Endodermal cell (in vitro differentiated cells): Measurements from ENCODE around the gene SMG7. TPM values are rescaled to one million over a fixed set of nuclear protein-coding genes. Genes with fewer than 3 reads are reported as not detected.

Source experiments
- DNase-seq: peaks from one replicate; pipeline ENCODE4 v3.0.0-alpha.2; 2017
- H3K27ac ChIP-seq: 2 replicates; pipeline ENCODE4 v1.5.1; 2013; ENCODE audit warnings: mild to moderate bottlenecking, low read depth, low read length, moderate library complexity
- H3K27me3 ChIP-seq: 2 replicates; pipeline ENCODE4 v1.6.1; 2013; ENCODE audit warnings: mild to moderate bottlenecking, low read length, moderate library complexity; ENCODE audit not compliant: insufficient read depth, control insufficient read depth, poor library complexity, severe bottlenecking
- H3K36me3 ChIP-seq: 2 replicates; pipeline ENCODE4 v1.7.0; 2013; ENCODE audit warnings: mild to moderate bottlenecking, low read length, moderate library complexity; ENCODE audit not compliant: control insufficient read depth, insufficient read depth
- H3K4me1 ChIP-seq: one replicate; pipeline ENCODE4 v1.7.0; 2013; ENCODE audit warnings: low read length; ENCODE audit not compliant: control insufficient read depth, insufficient read depth
- H3K4me3 ChIP-seq: 2 replicates; pipeline ENCODE4 v1.5.1; 2013; ENCODE audit warnings: mild to moderate bottlenecking, low read length, moderate library complexity
- H3K9ac ChIP-seq: 2 replicates; pipeline ENCODE4 v1.6.1; 2013; ENCODE audit warnings: mild to moderate bottlenecking, low read length, moderate library complexity; ENCODE audit not compliant: poor library complexity, severe bottlenecking; ENCODE audit errors: extremely low read depth
- H3K9me3 ChIP-seq: 2 replicates; pipeline ENCODE4 v1.6.1; 2013; ENCODE audit warnings: mild to moderate bottlenecking, low read length, moderate library complexity; ENCODE audit not compliant: control insufficient read depth
- H3K27ac Mint-ChIP-seq: 2 replicates; pipeline ENCODE4 v1.8.0; 2020; ENCODE audit warnings: mixed read lengths
- H3K27me3 Mint-ChIP-seq: 2 replicates; pipeline ENCODE4 v1.8.0; 2021; ENCODE audit warnings: mild to moderate bottlenecking, mixed read lengths; ENCODE audit not compliant: insufficient read depth
- H3K36me3 Mint-ChIP-seq: 2 replicates; pipeline ENCODE4 v1.8.0; 2020; ENCODE audit warnings: low read depth, mixed read lengths
- H3K4me1 Mint-ChIP-seq: 2 replicates; pipeline ENCODE4 v1.8.0; 2020; ENCODE audit warnings: mixed read lengths
- H3K4me3 Mint-ChIP-seq: 2 replicates; pipeline ENCODE4 v1.8.0; 2020; ENCODE audit warnings: mild to moderate bottlenecking, moderate library complexity, mixed read lengths
- H3K9me3 Mint-ChIP-seq: 2 replicates; pipeline ENCODE4 v1.8.0; 2020; ENCODE audit warnings: mild to moderate bottlenecking, mixed read lengths
- CTCF ChIP-seq: fragments of 200-600 bp; sonication (generic); conservative IDR thresholded peaks from 2 replicates; pipeline ENCODE4 v1.5.0; 2021; ENCODE audit warnings: antibody characterized with exemption, mild to moderate bottlenecking
- WGBS, 2 experiments: methylation state at CpG; one replicate each; pipeline versions ENCODE4 v1.1.5 to v1.1.7; 2013; ENCODE audit warnings: missing lambda C conversion rate in 2 of 2, mixed read lengths in 1 of 2; ENCODE audit not compliant: insufficient coverage in 1 of 2, insufficient read length in 1 of 2; 5-methylcytosine and 5-hydroxymethylcytosine counted together
- total RNA-seq, 2 donors: library from RNA; stranded (reverse); fragmentation: NEBNext Ultra II Directional in 1 of 2; extraction: Animal tissue kit (Norgen Biotek cat#: 25700) in 1 of 2; gene quantifications; 2 replicates in 1 of 2; 3 replicates in 1 of 2; pipeline ENCODE4 v1.2.1, GENCODE V29; 2021

Gene SMG7
- total RNA-seq, 2 donors from 2014 or later, result 60.5 to 75.9 TPM

GRCh38 chr1:183431840-183432547, 40.3 kb upstream of the SMG7 start:
- DNase-seq, result no peak
- no peak overlapping the region for H3K27ac ChIP-seq
- no peaks in the 10 kb centered on the region for H3K27me3 Mint-ChIP-seq
- whole genome bisulfite sequencing, 2 experiments, result 95 to 100% methylated on average over 2 to 4 of the region's 4 CpGs
- H3K4me1 Mint-ChIP-seq, result no peaks in the 10 kb centered on the region
- no peak overlapping the region for H3K9ac ChIP-seq
- no peak for TF ChIP-seq CTCF
- no peaks in the 10 kb centered on the region for H3K4me1 ChIP-seq
- H3K36me3 ChIP-seq, result no peaks in the 10 kb centered on the region
- H3K9me3 Mint-ChIP-seq, result peaks cover 23% of the 10 kb centered on the region
- H3K9me3 ChIP-seq, result peaks cover 25% of the 10 kb centered on the region
- H3K4me3 Mint-ChIP-seq, result no peak overlapping the region
- no peaks in the 10 kb centered on the region for H3K27me3 ChIP-seq
- H3K4me3 ChIP-seq, result no peak overlapping the region
- no peaks in the 10 kb centered on the region for H3K36me3 Mint-ChIP-seq
- H3K27ac Mint-ChIP-seq, result no peak overlapping the region

GRCh38 chr1:183432548-183432875, 39.8 kb upstream of the SMG7 start:
- no peaks in the 10 kb centered on the region for H3K36me3 ChIP-seq
- TF ChIP-seq CTCF, result no peak
- no peaks in the 10 kb centered on the region for H3K27me3 ChIP-seq
- Mint-ChIP-seq H3K4me1 (no peaks in the 10 kb centered on the region), H3K9me3 (peaks cover 21% of the 10 kb centered on the region), H3K4me3 (no peak overlapping the region), H3K36me3 (no peaks in the 10 kb centered on the region), H3K27ac (no peak overlapping the region), H3K27me3 (no peaks in the 10 kb centered on the region)
- H3K27ac ChIP-seq, result no peak overlapping the region
- H3K9me3 ChIP-seq, result peaks cover 24% of the 10 kb centered on the region
- DNase-seq, result no peak
- WGBS, 2 experiments, result 82 to 87% methylated on average over 1 to 2 of the region's 2 CpGs
- no peak overlapping the region for H3K4me3 ChIP-seq
- no peaks in the 10 kb centered on the region for H3K4me1 ChIP-seq
- no peak overlapping the region for H3K9ac ChIP-seq

GRCh38 chr1:183433703-183434102, 38.6 kb upstream of the SMG7 start:
- no peaks in the 10 kb centered on the region for H3K36me3 Mint-ChIP-seq
- Histone ChIP-seq H3K4me3 (no peak overlapping the region), H3K27me3 (no peaks in the 10 kb centered on the region), H3K27ac (no peak overlapping the region), H3K36me3 (no peaks in the 10 kb centered on the region), H3K9ac (no peak overlapping the region), H3K9me3 (peaks cover 16% of the 10 kb centered on the region), H3K4me1 (no peaks in the 10 kb centered on the region)
- H3K4me3 Mint-ChIP-seq, result no peak overlapping the region
- DNase-seq, result no peak
- H3K4me1 Mint-ChIP-seq, result no peaks in the 10 kb centered on the region
- peaks cover 14% of the 10 kb centered on the region for H3K9me3 Mint-ChIP-seq
- H3K27ac Mint-ChIP-seq, result no peak overlapping the region
- 29 to 50% methylated on average over 1 of the region's 1 CpG for WGBS, 2 experiments
- H3K27me3 Mint-ChIP-seq, result no peaks in the 10 kb centered on the region
- no peak for TF ChIP-seq CTCF
